PC-3 (cell line): ENCODE measurements around the gene KCNK3. TPM values are rescaled to one million over a fixed set of nuclear protein-coding genes. Genes with fewer than 3 reads are reported as not detected.

ENCODE experiments used
- ATAC-seq: fragments of 200-7000 bp; cut with Tn5 transposase; 2 replicates; pipeline ENCODE4 v1.9.1; 2020; ENCODE audit warnings: mild to moderate bottlenecking, moderate library complexity
- BruUV-seq: library from RNA; stranded (reverse); fragments of 400-500 nt; replicated peaks from 2 replicates; lab custom pipeline; 2021; lab: Mats Ljungman, UMichigan
- CTCF ChIA-PET: fragments of 300-600 bp; sonication (Branson Sonifier 250); formaldehyde crosslinking; loops from one replicate; lab custom pipeline; 2022; ENCODE audit warnings: antibody characterized with exemption; lab: Charles Lee
- POLR2A ChIA-PET: fragments of 300-600 bp; sonication (Branson Sonifier 250); formaldehyde crosslinking; loops from one replicate; lab custom pipeline; 2022; ENCODE audit warnings: antibody characterized with exemption; ENCODE audit not compliant: unreplicated experiment; lab: Charles Lee
- DNase-seq: peaks from one replicate; pipeline ENCODE4 v3.0.0-alpha.2; 2015
- H2AFZ ChIP-seq: fragments of 300-600 bp; sonication (generic); 2 replicates; pipeline ENCODE4 v1.6.0; 2016; ENCODE audit warnings: antibody characterized with exemption, low read length
- H3F3A ChIP-seq: fragments of 300-600 bp; sonication (generic); one replicate; pipeline ENCODE4 v1.6.0; 2017; ENCODE audit warnings: antibody characterized with exemption, low read length, control low read depth, mild to moderate bottlenecking; ENCODE audit not compliant: unreplicated experiment
- H3K27ac ChIP-seq: fragments of 300-600 bp; sonication (generic); 2 replicates; pipeline ENCODE4 v1.5.1; 2016; ENCODE audit warnings: mild to moderate bottlenecking, low read length
- H3K27me3 ChIP-seq: fragments of 300-600 bp; sonication (generic); 2 replicates; pipeline ENCODE4 v1.6.1; 2016; ENCODE audit warnings: low read length, mixed read lengths
- H3K36me3 ChIP-seq: fragments of 300-600 bp; sonication (generic); 2 replicates; pipeline ENCODE4 v1.6.1; 2016; ENCODE audit warnings: low read depth, mixed run types, low read length, mixed read lengths
- H3K4me1 ChIP-seq: fragments of 300-600 bp; sonication (generic); 2 replicates; pipeline ENCODE4 v1.5.1; 2016; ENCODE audit warnings: low read length; ENCODE audit not compliant: insufficient read depth
- H3K4me2 ChIP-seq: fragments of 300-600 bp; sonication (generic); 2 replicates; pipeline ENCODE4 v1.6.0; 2016; ENCODE audit warnings: low read length
- H3K4me3 ChIP-seq: fragments of 300-600 bp; sonication (generic); 2 replicates; pipeline ENCODE4 v1.5.1; 2016; ENCODE audit warnings: mild to moderate bottlenecking, low read length, mixed read lengths
- H3K79me2 ChIP-seq: fragments of 300-600 bp; sonication (generic); 2 replicates; pipeline ENCODE4 v1.6.1; 2017; ENCODE audit warnings: low read length, mixed read lengths
- H3K9ac ChIP-seq: fragments of 300-600 bp; sonication (generic); 2 replicates; pipeline ENCODE4 v1.6.0; 2016; ENCODE audit warnings: mild to moderate bottlenecking, low read length
- H3K9me2 ChIP-seq: fragments of 300-600 bp; sonication (generic); replicated peaks from 2 replicates; pipeline ENCODE4 v1.6.1; 2016; ENCODE audit warnings: mixed run types, low read length, mixed read lengths
- H3K9me3 ChIP-seq: fragments of 300-600 bp; sonication (generic); 2 replicates; pipeline ENCODE4 v1.6.1; 2016; ENCODE audit warnings: low read length, mixed read lengths
- H4K20me1 ChIP-seq: fragments of 300-600 bp; sonication (generic); 2 replicates; pipeline ENCODE4 v1.6.1; 2016; ENCODE audit warnings: low read length, mixed read lengths
- EZH2 ChIP-seq: fragments of 300-600 bp; sonication (generic); IDR thresholded peaks from one replicate; pipeline ENCODE4 v1.6.1; 2017; ENCODE audit warnings: antibody characterized with exemption, mild to moderate bottlenecking, low read length; ENCODE audit not compliant: unreplicated experiment
- EZH2phosphoT487 ChIP-seq: fragments of 300-600 bp; sonication (generic); IDR thresholded peaks from 2 replicates; pipeline ENCODE4 v1.6.1; 2018; ENCODE audit warnings: mild to moderate bottlenecking, antibody characterized with exemption, low read length, borderline replicate concordance
- intact Hi-C: fragments of 100-400 bp; cut with micrococcal nuclease; formaldehyde crosslinking; loops from 2 replicates; pipeline ENCODE4 v1.9.0; 2023
- total RNA-seq: library from RNA; depleted of rRNA; stranded (reverse); fragments of >200 nt; gene quantifications from 2 replicates; pipeline ENCODE4 v1.2.3, GENCODE V29; 2014
- TF ChIP-seq, protein P1 (sequence below): fragments of 300-600 bp; sonication (generic); conservative IDR thresholded peaks from 2 replicates; pipeline ENCODE4 v1.5.1; 2017; ENCODE audit warnings: antibody characterized with exemption, low read depth, mild to moderate bottlenecking, low read length

The KCNK3 gene
- total RNA-seq, 1 experiment from 2014 or later, result 0.04 TPM

DNA sequence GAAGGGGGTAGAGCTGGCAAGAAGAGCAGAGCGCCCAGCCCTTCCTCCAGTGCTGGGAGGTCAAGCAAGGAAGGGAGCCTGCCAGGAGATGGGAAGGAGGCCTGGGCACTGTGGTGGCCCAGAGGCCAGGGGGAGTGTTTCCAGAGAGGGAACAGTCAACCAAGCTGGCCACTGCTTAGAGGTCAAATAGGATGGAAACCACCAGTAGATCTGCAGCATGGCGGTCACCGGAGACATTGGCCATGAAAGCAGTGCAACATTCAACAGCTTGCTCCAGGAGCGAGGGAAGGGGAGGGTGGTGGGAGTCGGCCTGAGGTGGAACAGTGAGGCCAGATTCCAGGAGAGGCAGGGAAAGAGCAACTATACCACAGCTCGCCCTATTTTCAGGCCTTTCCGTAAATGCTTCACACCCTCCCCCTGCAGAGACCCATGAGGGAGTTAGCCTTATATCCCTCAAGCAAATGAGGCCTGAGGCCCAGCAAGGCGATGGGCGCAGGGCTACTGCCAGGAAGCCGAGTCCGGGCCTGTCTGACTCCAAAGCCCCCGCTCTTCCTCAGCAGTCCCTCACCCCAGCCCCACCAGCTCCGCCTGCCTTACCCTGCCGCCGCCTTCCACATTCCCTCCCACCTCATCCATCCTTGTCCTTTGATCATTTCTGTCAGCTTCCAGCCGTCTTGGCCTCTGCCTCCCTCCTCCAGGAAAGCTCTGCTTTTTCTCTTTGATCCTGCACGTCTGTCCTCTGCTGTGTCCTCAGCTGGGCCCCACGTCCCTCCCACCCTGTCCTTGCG lies 17.0 kb downstream of the KCNK3 start:
- intact Hi-C loops, result no loop called here
- CTCF ChIA-PET, result no interaction called here
- no TSS peak for BruUV-seq
- H3K4me3 ChIP-seq, result no peak overlapping the region
- no peaks in the 10 kb centered on the region for H3K36me3 ChIP-seq
- DNase-seq (no peak), ATAC-seq (no peak)
- H4K20me1 ChIP-seq, result no peaks in the 10 kb centered on the region
- no peaks in the 10 kb centered on the region for H3K79me2 ChIP-seq
- no peak overlapping the region for H3K9ac ChIP-seq
- peaks cover under 1% of the 10 kb centered on the region; the same call in 1 of the 2 replicates for H3K4me1 ChIP-seq
- no peaks in the 10 kb centered on the region for H3K27me3 ChIP-seq
- H3K4me2 ChIP-seq, result no peak overlapping the region
- no peak overlapping the region for H2AFZ ChIP-seq
- no peaks in the 10 kb centered on the region for H3K9me2 ChIP-seq
- no peaks in the 10 kb centered on the region for H3F3A ChIP-seq
- no peaks in the 10 kb centered on the region for H3K9me3 ChIP-seq
- TF ChIP-seq, protein P1, sequence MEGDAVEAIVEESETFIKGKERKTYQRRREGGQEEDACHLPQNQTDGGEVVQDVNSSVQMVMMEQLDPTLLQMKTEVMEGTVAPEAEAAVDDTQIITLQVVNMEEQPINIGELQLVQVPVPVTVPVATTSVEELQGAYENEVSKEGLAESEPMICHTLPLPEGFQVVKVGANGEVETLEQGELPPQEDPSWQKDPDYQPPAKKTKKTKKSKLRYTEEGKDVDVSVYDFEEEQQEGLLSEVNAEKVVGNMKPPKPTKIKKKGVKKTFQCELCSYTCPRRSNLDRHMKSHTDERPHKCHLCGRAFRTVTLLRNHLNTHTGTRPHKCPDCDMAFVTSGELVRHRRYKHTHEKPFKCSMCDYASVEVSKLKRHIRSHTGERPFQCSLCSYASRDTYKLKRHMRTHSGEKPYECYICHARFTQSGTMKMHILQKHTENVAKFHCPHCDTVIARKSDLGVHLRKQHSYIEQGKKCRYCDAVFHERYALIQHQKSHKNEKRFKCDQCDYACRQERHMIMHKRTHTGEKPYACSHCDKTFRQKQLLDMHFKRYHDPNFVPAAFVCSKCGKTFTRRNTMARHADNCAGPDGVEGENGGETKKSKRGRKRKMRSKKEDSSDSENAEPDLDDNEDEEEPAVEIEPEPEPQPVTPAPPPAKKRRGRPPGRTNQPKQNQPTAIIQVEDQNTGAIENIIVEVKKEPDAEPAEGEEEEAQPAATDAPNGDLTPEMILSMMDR, result no peak
- TF ChIP-seq EZH2phosphoT487 (no peak), EZH2 (no peak)
- H3K27ac ChIP-seq, result no peak overlapping the region
- POLR2A ChIA-PET, result interaction anchor here (0.6 kb wide), 1 partner anchor 70 kb away, joined by 4 read pairs; no protein-coding TSS in a partner anchor

DNA sequence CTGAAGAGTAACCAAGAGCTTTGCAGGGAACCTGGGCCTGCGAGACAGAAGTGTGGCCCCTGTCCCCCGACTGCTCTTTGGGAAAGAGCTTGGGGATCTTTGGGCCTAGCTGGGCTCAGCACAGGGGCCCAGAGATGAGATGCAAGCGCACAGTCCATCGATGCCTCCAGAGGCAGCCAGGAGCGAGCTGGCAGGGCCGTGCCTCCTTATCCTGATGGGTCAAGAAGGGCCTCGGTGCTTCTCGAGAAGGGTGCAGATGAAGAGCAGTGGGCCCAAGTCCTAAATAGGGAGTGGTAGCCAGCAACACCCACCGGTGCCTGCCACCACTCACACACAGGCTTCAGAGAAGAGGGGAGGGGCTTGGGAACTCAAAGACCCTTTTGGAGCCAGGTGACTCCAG lies 17.6 kb downstream of the KCNK3 start:
- Histone ChIP-seq H2AFZ (no peak overlapping the region), H3K4me3 (no peak overlapping the region), H3K9me2 (no peaks in the 10 kb centered on the region), H4K20me1 (no peaks in the 10 kb centered on the region), H3F3A (no peaks in the 10 kb centered on the region), H3K27ac (no peak overlapping the region), H3K9ac (no peak overlapping the region), H3K36me3 (no peaks in the 10 kb centered on the region), H3K27me3 (no peaks in the 10 kb centered on the region), H3K79me2 (no peaks in the 10 kb centered on the region), H3K4me1 (no peaks in the 10 kb centered on the region), H3K4me2 (no peak overlapping the region), H3K9me3 (no peaks in the 10 kb centered on the region)
- ATAC-seq (no peak), DNase-seq (no peak)
- ChIA-PET POLR2A (no interaction called here), CTCF (no interaction called here)
- TF ChIP-seq EZH2, result no peak
- no peak for TF ChIP-seq EZH2phosphoT487
- TF ChIP-seq, protein P1, result no peak
- intact Hi-C loops, result no loop called here
- no TSS peak for BruUV-seq
